Measurements from ENCODE around the gene FOLR2.

The FOLR2 gene

DNA sequence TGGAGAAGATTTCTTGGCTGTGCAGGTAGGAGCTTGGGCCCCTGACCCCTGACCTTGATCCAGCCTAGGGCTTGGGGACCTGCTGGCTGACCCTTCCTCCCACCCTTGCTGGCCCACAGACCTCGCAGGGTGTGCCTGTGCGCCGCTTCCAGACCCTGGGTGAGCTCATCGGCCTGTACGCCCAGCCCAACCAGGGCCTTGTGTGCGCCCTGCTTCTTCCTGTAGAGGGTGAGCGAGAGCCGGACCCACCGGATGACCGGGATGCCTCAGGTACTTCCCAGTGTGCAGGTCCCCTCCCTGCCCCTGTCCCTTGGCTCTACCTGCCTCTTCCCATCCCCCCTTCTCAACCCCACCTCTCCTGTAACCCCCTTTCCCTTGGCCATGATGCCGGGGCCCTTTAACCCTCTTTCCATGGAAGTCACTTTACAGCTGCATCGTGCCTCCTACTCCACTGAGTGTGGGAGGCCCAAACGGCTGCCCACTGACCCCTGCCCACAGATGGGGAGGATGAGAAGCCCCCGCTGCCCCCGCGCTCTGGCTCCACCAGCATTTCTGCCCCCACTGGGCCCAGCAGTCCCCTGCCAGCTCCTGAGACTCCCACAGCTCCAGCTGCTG, 11.7 kb downstream of the FOLR2 start:
- no peak for DNase-seq (ENCODE audit: extremely low read depth, insufficient read length)
- no peak overlapping the region for H3K4me3 ChIP-seq (replicated peaks; ENCODE audit: low read depth, low read length)
- no peaks in the 10 kb centered on the region for H3K27me3 ChIP-seq (replicated peaks; ENCODE audit: control insufficient read depth, insufficient read depth, low read length)
- TF ChIP-seq, protein P1, sequence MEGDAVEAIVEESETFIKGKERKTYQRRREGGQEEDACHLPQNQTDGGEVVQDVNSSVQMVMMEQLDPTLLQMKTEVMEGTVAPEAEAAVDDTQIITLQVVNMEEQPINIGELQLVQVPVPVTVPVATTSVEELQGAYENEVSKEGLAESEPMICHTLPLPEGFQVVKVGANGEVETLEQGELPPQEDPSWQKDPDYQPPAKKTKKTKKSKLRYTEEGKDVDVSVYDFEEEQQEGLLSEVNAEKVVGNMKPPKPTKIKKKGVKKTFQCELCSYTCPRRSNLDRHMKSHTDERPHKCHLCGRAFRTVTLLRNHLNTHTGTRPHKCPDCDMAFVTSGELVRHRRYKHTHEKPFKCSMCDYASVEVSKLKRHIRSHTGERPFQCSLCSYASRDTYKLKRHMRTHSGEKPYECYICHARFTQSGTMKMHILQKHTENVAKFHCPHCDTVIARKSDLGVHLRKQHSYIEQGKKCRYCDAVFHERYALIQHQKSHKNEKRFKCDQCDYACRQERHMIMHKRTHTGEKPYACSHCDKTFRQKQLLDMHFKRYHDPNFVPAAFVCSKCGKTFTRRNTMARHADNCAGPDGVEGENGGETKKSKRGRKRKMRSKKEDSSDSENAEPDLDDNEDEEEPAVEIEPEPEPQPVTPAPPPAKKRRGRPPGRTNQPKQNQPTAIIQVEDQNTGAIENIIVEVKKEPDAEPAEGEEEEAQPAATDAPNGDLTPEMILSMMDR (IDR thresholded peaks at IDR 0.05; ENCODE audit: insufficient read depth, low read length, poor library complexity, severe bottlenecking), result no peak
- peaks cover 45% of the 10 kb centered on the region for H3K36me3 ChIP-seq (ENCODE audit: control insufficient read depth, insufficient read depth, low read length)

DNA sequence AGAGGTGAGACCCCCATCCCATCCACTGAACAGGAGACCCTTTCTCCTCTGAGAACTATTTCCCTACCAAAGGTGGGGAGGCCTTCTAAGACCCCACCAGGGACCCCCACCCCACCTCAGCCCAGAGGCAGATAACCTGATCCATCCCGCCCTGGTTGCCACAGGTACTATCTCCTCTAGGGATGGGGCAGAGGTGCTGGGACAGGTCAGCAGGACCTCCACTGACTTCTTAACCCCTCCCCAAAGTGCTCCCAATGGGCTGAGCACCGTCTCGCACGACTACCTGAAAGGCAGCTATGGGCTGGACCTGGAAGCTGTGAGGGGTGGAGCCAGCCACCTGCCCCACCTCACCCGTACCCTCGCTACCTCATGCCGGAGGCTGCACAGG, 12.2 kb downstream of the FOLR2 start:
- Histone ChIP-seq H3K4me3 (replicated peaks; ENCODE audit: low read depth, low read length) (no peak overlapping the region), H3K27me3 (replicated peaks; ENCODE audit: control insufficient read depth, insufficient read depth, low read length) (no peaks in the 10 kb centered on the region), H3K36me3 (ENCODE audit: control insufficient read depth, insufficient read depth, low read length) (peaks cover 47% of the 10 kb centered on the region)
- TF ChIP-seq, protein P1 (IDR thresholded peaks at IDR 0.05; ENCODE audit: insufficient read depth, low read length, poor library complexity, severe bottlenecking), result no peak
- no peak for DNase-seq (ENCODE audit: extremely low read depth, insufficient read length)

DNA sequence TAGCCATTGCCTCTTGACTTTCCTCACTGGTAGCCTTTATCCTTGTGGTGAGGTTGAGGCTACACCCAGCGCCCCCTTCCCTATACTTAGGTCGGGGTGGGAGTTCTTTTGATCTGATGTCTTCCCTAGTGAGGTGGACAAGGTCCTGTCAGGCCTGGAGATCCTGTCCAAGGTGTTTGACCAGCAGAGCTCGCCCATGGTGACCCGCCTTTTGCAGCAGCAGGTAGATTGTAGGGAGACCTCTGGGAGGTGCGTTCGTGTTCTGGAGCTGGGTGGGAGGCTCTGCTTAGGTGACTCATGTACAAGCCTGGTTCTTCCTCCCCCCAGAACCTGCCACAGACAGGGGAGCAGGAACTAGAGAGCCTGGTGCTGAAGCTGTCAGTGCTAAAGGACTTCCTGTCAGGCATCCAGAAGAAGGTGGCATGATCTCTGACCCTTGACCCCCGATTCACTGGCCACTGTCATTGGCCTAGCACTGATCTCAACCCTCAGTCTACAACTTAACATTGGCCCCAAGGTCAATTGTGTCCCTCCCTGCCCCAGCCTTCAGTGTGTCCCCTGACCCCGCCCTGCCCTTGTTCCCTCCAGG, 12.8 kb downstream of the FOLR2 start:
- no peak for DNase-seq (ENCODE audit: extremely low read depth, insufficient read length)
- TF ChIP-seq, protein P1 (IDR thresholded peaks at IDR 0.05; ENCODE audit: insufficient read depth, low read length, poor library complexity, severe bottlenecking), result no peak
- Histone ChIP-seq H3K27me3 (replicated peaks; ENCODE audit: control insufficient read depth, insufficient read depth, low read length) (no peaks in the 10 kb centered on the region), H3K36me3 (ENCODE audit: control insufficient read depth, insufficient read depth, low read length) (peaks cover 48% of the 10 kb centered on the region), H3K4me3 (replicated peaks; ENCODE audit: low read depth, low read length) (no peak overlapping the region)

DNA sequence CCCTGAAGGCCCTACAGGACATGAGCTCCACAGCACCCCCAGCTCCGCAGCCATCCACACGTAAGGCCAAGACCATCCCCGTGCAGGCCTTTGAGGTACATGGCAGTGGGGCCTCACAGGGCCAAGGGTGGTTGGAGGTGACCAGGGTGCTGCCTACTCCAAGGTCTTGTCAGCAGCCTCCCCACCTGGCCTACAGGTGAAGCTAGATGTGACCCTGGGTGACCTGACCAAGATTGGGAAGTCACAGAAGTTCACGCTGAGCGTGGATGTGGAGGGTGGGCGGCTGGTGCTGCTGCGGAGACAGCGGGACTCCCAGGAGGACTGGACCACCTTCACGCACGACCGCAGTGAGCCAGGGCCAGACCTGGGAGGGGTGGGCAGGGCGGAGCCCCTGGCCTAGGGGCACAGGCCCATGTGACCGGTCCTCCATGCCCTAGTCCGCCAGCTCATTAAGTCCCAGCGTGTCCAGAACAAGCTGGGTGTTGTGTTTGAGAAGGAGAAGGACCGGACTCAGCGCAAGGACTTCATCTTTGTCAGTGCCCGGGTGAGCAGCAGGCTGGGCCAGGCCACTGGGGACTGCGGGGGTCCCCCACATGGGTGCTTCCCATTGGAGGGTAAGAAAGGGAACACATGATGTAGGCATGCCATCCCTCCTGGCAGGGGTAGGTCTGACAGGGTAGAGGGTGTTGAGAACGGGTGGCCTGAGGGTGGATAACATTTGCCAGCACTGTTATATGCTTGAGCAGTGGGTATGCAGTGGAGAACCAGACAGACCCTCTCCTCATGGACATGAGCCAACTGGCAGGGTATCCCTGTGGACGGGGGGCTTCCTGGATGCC, 13.6 kb downstream of the FOLR2 start:
- TF ChIP-seq, protein P1 (IDR thresholded peaks at IDR 0.05; ENCODE audit: insufficient read depth, low read length, poor library complexity, severe bottlenecking), result no peak
- H3K36me3 ChIP-seq (ENCODE audit: control insufficient read depth, insufficient read depth, low read length), result peaks cover 52% of the 10 kb centered on the region
- DNase-seq (ENCODE audit: extremely low read depth, insufficient read length), result no peak
- no peaks in the 10 kb centered on the region for H3K27me3 ChIP-seq (replicated peaks; ENCODE audit: control insufficient read depth, insufficient read depth, low read length)
- no peak overlapping the region for H3K4me3 ChIP-seq (replicated peaks; ENCODE audit: low read depth, low read length)

DNA sequence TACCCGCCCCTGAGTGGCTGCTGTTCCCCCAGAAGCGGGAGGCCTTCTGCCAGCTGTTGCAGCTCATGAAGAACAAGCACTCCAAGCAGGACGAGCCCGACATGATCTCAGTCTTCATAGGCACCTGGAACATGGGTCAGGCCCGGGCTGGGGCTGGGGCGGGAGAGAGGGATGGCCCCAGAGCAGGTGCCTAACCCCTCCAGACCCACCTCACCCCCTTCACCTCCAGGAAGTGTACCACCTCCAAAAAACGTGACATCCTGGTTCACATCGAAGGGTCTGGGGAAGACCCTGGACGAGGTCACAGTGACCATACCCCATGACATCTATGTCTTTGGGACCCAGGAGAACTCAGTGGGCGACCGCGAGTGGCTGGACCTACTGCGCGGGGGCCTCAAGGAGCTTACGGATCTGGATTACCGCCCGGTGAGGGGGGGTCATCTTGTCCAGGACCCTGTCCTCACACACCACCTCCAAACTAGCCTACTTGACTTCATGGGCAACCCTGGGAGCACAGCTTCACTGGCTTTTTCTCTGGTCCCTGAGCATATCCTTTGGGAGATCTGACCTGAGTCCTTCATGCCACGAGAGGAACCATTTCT, 14.3 kb downstream of the FOLR2 start:
- peaks cover 57% of the 10 kb centered on the region for H3K36me3 ChIP-seq (ENCODE audit: control insufficient read depth, insufficient read depth, low read length)
- DNase-seq (ENCODE audit: extremely low read depth, insufficient read length), result no peak
- H3K27me3 ChIP-seq (replicated peaks; ENCODE audit: control insufficient read depth, insufficient read depth, low read length), result no peaks in the 10 kb centered on the region
- H3K4me3 ChIP-seq (replicated peaks; ENCODE audit: low read depth, low read length), result no peak overlapping the region
- TF ChIP-seq, protein P1 (IDR thresholded peaks at IDR 0.05; ENCODE audit: insufficient read depth, low read length, poor library complexity, severe bottlenecking), result no peak
